GM19438 (cell line): ENCODE results near the gene PLAU.
A peak's percentile ranks its signal among the peaks of the same experiment; 100 is the strongest.
"Not testable (repeated sequence)": the region's sequence is repeated elsewhere in the genome, so short reads cannot be mapped to it uniquely, and the experiment has no call there.

Experiments used
- ATAC-seq: cut with Tn5 transposase; IDR thresholded peaks from one replicate; pipeline ENCODE4 v1.9.1; 2021; ENCODE audit warnings: low read depth; ENCODE audit not compliant: unreplicated experiment

The PLAU gene

DNA sequence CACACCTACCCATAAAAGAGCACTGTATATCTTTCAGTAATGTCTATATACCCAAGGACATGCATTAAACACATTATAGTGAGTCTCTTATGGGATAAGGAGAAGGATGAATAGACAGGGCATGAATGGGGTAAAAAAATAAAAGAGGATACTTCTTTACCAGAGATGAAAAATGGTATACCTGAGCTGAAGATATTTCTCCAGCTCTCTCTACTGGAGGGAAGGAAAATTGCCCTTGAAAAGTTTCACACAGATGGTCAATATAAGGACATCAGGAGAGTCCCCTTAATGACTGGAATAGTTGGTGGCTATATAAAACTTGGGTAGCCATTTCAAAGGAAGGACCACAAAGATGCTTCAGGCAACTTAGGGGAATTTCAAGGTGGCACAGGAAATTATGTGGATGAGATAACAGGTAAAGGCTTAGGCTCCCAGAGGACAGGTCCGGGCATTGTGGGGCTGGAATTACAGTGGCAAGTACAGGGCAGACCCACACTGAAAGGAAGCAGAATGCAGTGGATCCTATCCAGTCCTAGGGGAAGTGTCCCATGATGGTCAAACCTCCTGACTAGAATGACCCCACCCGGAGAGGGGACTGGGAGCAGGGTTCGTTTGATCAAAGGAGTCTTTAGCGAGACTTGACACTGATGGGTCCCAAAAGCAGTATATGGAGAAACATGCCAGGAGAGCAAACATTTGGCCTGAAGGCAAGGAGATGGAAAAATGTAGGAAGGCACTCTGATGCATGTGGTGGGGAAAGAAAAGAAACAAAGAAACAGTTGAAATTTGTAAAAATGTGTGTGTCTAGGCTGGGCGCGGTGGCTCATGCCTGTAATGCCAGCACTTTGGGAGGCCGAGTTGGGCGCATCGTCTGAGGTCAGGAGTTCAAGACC lies 35.6 kb downstream of the PLAU start:
- ATAC-seq, result no peak

DNA sequence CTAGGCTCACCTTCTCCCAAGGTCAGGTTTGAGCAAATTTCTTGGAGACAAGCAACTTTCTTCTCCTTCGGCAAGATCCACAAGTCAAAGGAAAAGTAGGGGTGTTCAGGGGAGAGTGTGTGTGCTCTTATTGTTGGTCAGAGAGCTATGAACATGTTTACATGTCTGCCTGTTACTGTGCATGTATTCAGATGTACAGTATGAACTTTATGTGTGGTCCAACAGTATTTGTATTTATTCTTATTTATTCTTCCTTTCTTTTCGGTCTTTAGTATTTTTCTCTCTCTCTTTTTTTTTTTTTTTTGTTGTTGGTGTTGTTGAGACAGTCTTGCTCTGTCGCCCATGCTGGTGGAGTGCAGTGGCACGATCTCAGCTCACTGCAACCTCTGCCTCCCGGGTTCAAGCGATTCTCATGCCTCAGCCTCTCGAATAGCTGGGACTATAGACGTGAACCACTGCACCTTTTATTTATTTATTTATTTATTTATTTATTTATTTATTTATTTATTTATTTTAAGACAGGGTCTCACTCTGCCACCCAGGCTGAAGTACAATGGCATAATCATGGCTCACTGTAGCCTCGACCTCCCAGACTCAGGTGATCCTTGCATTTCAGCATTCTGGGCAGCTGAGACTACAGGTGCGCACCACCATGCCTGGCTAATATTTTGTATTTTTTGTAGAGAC lies 38.2 kb downstream of the PLAU start:
- ATAC-seq, result no peak

DNA sequence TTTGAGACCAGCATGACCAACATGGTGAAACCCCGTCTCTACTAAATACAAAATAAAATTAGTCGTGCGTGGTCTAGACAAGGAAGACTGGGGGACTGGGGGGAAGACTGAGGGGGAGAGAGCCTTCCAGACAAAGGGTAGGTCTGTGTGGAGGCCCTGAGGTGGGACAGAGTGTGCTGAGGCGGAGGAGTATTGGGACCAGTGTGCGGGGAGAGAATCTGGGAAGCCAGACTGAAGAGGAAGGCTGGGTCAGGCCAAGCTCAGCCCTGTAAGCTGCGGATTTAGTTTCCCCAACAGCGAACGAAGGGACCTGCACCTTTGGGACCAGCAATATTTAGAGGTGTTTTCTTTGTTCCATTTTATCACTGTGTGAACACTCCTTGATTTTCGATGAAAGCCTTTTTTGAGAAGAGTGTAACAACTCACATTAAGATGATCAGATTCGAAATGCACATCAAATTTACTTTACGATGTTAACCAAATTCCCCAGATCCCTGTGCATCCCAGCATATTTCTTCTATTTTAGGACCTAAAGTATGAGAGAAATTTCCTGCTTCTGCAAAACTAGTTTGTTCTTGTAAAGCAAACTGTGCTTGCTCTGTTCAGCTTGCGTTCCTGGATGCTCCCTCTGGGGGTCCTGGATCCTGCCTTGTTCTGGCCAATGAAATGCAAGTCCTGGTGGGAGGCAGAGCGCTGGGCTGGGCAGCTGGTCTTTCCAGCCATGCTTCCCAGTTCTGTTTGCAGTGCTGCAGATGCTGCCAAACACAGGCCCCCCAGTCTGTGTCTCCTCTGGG lies 39.4 kb downstream of the PLAU start:
- ATAC-seq, result no peak

DNA sequence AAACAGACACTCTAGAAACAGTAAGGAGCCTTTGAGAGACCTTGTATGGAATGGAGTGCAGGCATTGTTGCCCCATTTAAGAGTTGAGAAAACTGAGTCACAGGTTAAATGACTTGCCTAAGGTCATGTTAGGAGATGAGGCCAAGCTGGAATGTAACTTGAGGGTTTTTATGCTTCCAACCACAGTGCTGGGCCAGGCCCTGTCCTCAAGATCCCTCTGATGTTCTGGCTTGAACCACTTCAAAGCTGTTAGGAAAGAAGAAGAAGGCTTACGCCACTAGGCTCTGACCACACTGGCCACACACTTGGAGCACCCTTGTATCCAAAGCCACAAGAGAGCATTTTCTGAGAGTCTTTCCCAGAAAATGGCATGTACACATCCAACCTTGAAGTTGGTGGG lies 42.7 kb downstream of the PLAU start:
- ATAC-seq, result no peak

DNA sequence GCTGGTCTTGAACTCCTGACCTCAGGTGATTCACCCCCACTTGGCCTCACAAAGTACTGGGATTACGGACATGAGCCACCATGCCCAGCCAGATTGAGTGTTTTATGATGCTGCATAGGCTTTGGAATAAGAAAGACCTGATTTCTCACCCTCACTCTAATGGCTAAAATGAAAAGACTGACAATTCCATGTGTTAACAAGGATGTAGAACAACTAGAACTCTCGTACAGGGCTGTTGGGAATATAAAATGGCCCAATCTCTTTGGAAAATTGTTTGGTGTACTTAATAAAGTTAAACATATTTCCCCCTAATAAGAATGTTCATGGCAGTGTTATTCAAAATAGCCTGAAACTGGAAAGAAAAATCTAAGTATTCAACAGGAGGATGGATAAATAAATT lies 43.8 kb downstream of the PLAU start:
- no peak for ATAC-seq

DNA sequence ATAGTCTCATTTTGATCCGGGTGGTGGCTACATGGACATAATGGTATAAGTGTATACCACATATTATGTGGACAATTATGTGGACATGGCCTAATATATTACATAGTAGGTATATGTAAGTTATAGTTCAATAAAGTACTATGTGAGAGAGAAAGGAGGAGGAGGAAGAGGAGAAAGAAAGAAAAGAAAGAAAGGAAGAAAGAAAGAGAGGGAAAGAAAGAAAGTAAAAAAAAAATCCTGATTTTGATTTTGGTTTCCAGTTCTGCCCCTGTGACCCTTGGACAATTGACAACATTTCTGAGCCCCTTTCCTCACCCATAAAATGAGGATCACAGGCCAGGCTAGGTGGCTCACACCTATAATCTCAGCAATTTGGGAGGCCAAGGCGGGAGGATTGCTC lies 44.8 kb downstream of the PLAU start:
- no peak for ATAC-seq

DNA sequence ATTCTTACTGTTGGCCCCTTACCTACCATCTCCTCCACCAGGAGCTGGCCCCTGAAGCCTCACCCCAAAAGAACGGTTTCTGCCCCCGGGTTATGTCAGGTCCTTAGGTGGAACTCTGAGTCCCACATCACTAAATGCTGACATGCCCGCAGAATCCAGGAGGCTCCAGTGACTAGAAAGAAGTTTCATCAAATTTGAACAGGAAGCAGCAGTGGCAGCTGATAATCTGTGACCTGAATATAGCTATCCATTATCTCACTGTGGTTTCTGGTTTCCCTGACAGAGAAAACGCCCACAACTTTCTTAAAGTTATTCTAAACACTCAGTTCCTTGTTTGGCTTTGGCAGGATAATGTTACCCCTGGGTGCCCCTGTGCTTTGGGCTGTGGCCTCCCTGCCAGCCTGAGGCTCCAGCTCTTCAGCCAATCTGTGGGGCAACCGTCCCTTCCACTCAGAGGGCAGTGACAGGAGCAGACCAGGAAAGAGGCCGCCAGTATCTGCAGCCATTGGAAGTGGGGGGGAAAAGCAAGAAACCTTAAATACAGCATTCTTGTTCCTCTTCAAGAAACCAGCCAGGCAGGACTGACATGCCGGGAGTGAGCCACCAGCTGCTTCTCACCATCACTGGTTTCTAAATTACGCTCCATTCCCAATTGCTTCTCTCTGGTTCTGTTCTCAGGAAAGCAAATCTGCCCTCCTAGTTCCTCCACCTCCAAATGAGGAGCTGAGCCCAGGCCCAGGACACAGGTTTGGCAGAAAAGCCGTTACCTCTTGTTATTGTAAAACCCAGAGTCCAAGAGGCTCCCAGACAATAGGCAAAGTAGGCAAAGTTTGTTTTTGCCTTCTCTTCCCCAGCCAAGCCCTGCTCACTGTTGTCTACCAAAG lies 45.8 kb downstream of the PLAU start:
- ATAC-seq, result peak; percentile 42

DNA sequence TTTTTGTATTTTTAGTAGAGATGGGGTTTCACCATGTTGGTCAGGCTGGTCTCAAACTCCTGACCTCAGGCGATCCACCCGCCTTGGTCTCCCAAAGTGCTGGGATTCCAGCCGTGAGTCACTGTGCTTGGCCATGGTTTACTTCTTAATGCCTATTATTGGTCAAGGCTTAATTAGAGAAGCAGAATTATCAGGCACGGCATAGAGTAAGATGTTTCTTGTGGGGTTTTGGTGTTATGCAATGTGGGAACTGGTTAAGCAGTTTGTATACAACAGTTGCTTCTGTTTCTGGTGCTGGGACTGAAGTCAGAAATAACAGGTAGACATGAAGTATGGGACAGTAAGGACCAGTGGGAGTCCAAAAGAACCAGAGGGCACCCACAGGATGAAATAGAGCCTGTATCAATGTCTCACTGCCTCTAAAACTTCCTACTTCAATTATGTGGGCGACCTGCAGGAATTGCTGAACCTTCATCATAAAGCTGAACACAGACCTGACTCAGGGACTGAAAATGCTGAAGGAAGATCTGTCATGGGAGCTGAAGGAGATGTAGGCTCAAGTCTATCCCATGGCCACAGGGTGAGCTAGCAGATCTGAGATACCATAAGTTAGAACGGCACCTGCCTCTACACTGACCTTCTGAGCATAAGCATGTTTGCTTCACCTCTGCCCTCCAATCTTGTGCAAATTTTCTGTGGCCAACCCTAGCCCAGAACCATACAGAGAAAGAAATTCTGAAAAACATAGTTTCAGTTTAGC lies 48.7 kb downstream of the PLAU start:
- no peak for ATAC-seq

DNA sequence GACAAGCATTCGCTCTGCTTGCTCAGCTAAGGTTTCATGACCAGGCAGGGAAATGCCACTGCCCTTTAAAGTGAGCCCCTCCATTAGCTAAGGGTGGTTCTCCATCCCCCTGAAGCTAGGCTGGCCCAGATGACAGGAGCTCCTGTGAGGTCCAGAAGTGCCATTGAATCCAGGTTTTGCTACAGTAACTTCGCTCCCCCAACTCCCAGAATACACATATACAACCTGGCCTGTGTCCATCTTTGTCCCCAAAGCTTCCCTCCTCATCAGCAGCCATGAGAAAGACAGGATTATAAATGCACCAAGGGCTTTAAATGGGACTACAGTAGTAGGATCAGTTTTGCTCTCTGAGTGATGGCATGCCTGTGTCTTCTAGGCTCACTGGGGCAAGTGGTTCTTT lies 51.5 kb downstream of the PLAU start:
- ATAC-seq, result no peak

DNA sequence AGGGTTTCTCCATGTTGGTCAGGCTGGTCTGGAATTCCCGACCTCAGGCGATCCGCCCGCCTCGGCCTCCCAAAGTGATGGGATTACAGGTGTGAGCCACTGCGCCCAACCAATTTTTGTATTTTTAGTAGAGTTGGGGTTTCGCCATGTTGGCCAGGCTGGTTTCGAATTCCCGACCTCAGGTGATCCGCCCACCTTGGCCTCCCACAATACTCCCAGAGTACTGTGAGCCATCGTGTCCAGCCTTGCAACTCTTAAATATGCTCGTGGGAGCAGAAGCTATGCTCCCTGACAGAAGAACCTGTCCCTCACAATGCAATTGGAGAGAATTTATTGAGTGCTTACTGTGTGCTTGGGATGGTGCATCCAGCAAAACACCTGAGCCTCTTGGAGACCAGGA lies 52.6 kb downstream of the PLAU start:
- ATAC-seq, result not testable (repeated sequence)

DNA sequence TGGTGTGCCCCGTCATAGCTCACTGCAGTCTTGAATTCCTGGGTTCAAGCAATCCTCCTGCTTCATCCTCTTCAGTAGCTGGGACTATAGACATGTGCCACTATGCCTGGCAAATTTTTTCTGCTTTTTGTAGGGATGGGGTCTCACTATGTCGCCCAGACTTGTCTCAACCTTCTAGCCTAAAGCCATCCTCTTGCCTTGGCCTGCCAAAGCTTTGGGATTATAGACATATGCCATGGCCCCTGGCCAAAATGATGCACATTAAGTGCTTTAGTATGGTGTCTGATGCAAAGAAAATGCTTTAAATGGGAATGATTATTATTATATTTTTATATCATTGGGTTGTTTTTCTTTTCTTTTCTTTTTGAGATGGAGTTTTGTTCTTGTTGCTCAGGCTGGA lies 53.8 kb downstream of the PLAU start:
- ATAC-seq, result no peak

DNA sequence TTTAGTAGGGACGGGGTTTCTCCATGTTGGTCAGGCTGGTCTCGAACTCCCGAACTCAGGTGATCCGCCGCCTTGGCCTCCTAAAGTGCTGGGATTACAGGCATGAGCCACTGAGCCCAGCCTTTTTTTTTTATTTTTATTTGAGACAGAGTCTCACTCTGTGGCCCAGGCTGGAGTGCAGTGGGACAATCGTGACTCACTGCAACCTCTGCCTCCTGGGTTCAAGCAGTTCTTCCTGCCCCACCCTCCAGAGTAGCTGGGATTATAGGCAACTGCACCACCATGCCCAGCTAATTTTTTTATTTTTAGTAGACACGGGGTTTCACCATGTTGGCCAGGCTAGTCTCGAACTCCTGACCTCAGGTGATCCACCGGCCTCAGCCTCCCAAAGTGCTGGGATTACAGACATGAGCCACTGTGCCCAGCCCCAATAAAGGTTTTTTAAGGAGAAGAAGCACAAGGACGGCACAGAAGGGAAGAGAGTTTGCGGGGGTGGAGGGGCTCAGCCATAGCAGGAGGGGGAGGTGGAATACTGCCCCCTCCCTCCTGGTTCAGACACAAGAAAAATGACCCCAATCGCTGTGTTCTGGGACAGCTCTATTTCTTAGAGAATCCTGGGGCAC lies 54.4 kb downstream of the PLAU start:
- ATAC-seq, result not testable (repeated sequence)

DNA sequence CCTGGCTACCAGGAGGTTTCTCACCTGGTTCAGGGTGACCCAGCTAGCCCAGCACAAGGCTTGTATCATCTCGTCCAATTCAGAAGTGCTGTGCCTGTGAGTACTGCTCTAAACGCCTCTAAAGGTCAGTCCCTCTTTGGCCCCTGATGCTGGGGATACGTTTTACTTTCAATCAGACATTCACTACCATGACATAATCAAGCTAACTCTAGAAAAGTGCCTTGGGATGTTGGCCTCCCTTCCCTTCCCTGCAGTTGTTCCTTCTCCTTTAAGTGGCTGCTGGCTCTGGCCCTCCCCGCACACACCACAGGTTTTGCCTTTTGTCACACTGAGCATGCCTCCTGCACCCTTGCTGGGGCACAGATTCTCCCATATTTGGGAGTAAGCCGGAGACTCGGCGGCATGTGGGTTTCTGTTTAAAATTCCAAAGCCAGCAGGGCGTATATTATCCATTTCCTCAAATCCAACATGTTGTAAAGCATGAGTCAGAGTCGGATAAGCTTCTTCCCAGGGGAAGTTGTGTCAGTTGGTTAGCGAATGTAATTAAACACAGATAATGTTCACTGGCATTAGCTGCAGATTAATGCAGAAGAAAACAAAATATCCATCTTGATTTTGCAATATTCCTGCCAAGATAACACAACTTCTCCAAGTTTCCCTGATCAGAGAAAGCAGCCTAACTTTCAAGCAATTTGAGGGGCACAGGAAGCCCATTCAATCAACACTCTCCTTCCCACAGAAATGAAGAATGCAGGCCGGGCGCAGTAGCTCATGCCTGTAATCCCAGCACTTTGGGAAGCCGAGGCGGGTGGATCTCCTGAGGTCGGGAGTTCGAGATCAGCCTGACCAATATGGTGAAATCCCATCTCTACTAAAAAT lies 55.2 kb downstream of the PLAU start:
- ATAC-seq, result no peak

DNA sequence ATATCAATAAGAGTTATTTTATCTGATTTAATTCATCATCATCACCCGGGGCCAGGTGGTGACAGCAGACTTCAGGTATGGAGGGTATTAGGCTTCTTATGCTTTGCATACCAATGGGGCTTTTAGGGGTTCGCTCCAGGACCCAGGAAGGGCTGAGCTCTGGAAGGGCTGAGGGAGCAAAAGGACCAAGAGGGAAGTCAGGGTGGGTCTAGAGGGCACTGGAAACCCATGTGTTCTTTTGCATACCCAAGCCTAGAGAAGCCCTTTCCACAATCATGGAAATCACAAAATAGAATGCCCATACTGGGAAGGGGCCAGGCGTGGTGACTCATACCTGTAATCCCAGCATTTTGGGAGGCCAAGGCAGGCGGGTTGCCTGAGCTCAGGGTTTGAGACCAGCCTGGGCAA lies 56.1 kb downstream of the PLAU start:
- ATAC-seq, result no peak
